ENCODE results near the gene C1orf35. TPM values are rescaled to one million over a fixed set of nuclear protein-coding genes. Genes with fewer than 3 reads are reported as not detected.

C1orf35 gene
- total and polyA plus RNA-seq, 9 of the 15 experiments (the other 6 are each of a cell fraction or from before 2014, with no cell fraction given) = 3.2 to 48.7 (median 12.5) TPM

DNA sequence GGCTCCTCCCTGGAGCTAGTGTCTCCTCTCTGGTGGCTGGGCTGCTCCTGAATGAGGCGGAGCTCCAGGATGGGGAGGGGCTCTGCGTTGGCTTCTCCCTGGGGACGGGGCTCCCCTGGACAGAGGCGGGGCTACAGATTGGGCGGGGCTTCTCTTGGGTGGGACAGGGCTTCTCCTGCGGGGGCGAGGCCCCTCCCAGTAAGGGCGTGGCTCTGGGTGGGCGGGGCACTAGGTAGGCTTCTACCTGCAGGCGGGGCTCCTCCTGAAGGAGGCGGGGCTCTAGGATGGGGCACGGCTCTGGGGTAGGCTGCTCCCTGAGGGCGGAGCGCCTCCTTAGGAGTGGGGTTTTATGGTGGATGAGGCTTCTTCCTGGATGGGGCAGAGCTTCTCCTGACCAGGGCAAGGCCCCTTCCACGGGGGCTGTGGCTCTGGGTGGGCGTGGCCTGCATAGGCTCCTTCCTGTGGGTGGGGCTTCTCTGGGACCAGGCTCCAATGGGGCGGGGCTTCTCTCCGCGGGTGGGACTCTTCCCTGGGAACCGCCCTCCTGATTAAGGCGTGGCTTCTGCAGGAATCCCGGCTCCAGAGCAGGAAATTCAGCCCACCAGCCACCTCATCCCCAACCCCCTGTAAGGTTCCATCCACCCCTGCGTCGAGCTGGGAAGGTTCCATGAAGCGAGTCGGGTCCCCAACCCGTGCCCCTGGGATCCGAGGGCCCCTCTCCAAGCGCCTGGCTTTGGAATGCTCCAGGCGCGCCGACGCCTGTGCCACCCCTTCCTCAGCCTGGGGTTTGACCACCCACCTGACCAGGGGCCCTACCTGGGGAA is 43.3 kb downstream of the C1orf35 start:
- peaks cover 0 to 16% of the 10 kb centered on the region in 2 experiments; a peak in 3 of 5 replicates for H3K27me3 ChIP-seq (ENCODE audit: control insufficient read depth in 2 of 2, insufficient read depth in 2 of 2, low read length in 2 of 2)
- H3K4me2 ChIP-seq (ENCODE audit: insufficient read depth, low read length) = peak overlapping the region; percentile 76
- FAIRE-seq = peak; percentile 82
- WGBS (ENCODE audit: insufficient coverage, low coverage, missing lambda C conversion rate) = 21% methylated on average over 33 of the region's 33 CpGs
- H3K36me3 ChIP-seq (ENCODE audit: control insufficient read depth, insufficient read depth, low read length) = no peaks in the 10 kb centered on the region
- no peaks in the 10 kb centered on the region for H3K9me3 ChIP-seq (replicated peaks; ENCODE audit: control insufficient read depth, insufficient read depth, low read depth, low read length)
- H3K9ac ChIP-seq (ENCODE audit: insufficient read depth in 1 of 2, low read depth in 2 of 2, low read length in 2 of 2) = peak overlapping the region in 1 of 2 experiments; percentile 72; a peak in 1 of 4 replicates
- no peaks in the 10 kb centered on the region for H4K20me1 ChIP-seq (replicated peaks; ENCODE audit: control insufficient read depth, insufficient read depth, low read length)
- CTCF ChIA-PET (ENCODE audit: low intra/inter-chr PET ratio) = no interaction called here
- intact Hi-C loops (cut with micrococcal nuclease) = no loop called here
- peak overlapping the region; percentile 45 for H3K4me3 ChIP-seq
- no peak for TF ChIP-seq SIN3B (IDR thresholded peaks at IDR 0.05; ENCODE audit: low read depth)
- no peak for TF ChIP-seq ZNF253 (CRISPR knock-in tag; conservative IDR thresholded peaks at IDR 0.05)
- no peak for TF ChIP-seq XRCC5 (IDR thresholded peaks at IDR 0.05; ENCODE audit: low read depth, low read length)
- no peak for TF ChIP-seq ETV6 (IDR thresholded peaks at IDR 0.05; ENCODE audit: borderline replicate concordance in 1 of 2, low read depth in 2 of 2, low read length in 1 of 2)
- no peak for TF ChIP-seq ETV6 (CRISPR knock-in tag; IDR thresholded peaks at IDR 0.05; ENCODE audit: borderline replicate concordance)
- peak; percentile 93 for TF ChIP-seq EGR1 (conservative IDR thresholded peaks at IDR 0.05)
- no peak for TF ChIP-seq ZNF184 (CRISPR knock-in tag; IDR thresholded peaks at IDR 0.05)
- peak; percentile 53; the same call in 1 of the 2 replicates for TF ChIP-seq KLF13 (tag; IDR thresholded peaks at IDR 0.05; ENCODE audit: borderline replicate concordance, low read depth)
- 0 out of 2 replicates have a peak, but pooled peaks have one; percentile 55 for TF ChIP-seq RBM14 (IDR thresholded peaks at IDR 0.05; ENCODE audit: borderline replicate concordance, insufficient read depth, low read depth, low read length)
- no peak for TF ChIP-seq HDAC8 (tag; IDR thresholded peaks at IDR 0.05)
- TF ChIP-seq ZNF584 (CRISPR knock-in tag; IDR thresholded peaks at IDR 0.05; ENCODE audit: low read depth) = no peak
- no peak for TF ChIP-seq EZH2 (IDR thresholded peaks at IDR 0.05; ENCODE audit: borderline replicate concordance, low read depth, low read length)
- no peak for TF ChIP-seq ZNF282 (CRISPR knock-in tag; IDR thresholded peaks at IDR 0.05)
- TF ChIP-seq, protein P1, sequence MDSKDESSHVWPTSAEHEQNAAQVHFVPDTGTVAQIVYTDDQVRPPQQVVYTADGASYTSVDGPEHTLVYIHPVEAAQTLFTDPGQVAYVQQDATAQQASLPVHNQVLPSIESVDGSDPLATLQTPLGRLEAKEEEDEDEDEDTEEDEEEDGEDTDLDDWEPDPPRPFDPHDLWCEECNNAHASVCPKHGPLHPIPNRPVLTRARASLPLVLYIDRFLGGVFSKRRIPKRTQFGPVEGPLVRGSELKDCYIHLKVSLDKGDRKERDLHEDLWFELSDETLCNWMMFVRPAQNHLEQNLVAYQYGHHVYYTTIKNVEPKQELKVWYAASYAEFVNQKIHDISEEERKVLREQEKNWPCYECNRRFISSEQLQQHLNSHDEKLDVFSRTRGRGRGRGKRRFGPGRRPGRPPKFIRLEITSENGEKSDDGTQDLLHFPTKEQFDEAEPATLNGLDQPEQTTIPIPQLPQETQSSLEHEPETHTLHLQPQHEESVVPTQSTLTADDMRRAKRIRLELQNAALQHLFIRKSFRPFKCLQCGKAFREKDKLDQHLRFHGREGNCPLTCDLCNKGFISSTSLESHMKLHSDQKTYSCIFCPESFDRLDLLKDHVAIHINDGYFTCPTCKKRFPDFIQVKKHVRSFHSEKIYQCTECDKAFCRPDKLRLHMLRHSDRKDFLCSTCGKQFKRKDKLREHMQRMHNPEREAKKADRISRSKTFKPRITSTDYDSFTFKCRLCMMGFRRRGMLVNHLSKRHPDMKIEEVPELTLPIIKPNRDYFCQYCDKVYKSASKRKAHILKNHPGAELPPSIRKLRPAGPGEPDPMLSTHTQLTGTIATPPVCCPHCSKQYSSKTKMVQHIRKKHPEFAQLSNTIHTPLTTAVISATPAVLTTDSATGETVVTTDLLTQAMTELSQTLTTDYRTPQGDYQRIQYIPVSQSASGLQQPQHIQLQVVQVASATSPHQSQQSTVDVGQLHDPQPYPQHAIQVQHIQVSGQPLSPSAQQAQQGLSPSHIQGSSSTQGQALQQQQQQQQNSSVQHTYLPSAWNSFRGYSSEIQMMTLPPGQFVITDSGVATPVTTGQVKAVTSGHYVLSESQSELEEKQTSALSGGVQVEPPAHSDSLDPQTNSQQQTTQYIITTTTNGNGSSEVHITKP (IDR thresholded peaks at IDR 0.05; ENCODE audit: partially characterized antibody) = peak; percentile 51
- peak; percentile 82 to 97 (median 92) for DNase-seq (ENCODE audit: extremely low read depth in 1 of 4, low spot score in 3 of 4)
- in situ Hi-C loops (cut with MboI) = no loop called here
- H3K4me1 ChIP-seq (replicated peaks in 1 of 2; ENCODE audit: control insufficient read depth in 2 of 2, insufficient read depth in 2 of 2, low read length in 2 of 2) = peaks cover 0 to 41% of the 10 kb centered on the region in 2 experiments; a peak in 3 of 5 replicates
- H2AFZ ChIP-seq (ENCODE audit: low read depth, low read length) = peak overlapping the region; percentile 88
- no peak overlapping the region for H3K27ac ChIP-seq (ENCODE audit: extremely low read depth, low read depth, low read length)
- POLR2A ChIA-PET = interaction anchor here (0.6 to 3.5 kb wide), 3 partner anchors 23 to 40 kb away, joined by 3 to 18 read pairs (median 4); partner anchors contain the start of gene ARF1
- peak; percentile 93 for ATAC-seq
- H3K79me2 ChIP-seq (ENCODE audit: control insufficient read depth, insufficient read depth, low read length) = no peaks in the 10 kb centered on the region
- no peaks in the 10 kb centered on the region for H3K9me1 ChIP-seq (ENCODE audit: control insufficient read depth, insufficient read depth, low read length)
- no TSS peak for BruUV-seq (replicated peaks)
